Measurements from ENCODE around the gene RNU7-1. TPM values are rescaled to one million over a fixed set of nuclear protein-coding genes. Genes with fewer than 3 reads are reported as not detected.
A peak's percentile ranks its signal among the peaks of the same experiment; 100 is the strongest.

The RNU7-1 gene
- total and polyA plus RNA-seq, 10 of the 15 experiments (the other 5 are each of a cell fraction or from before 2014, with no cell fraction given) = not detected

- TF ChIP-seq CBX5 (IDR thresholded peaks at IDR 0.05; ENCODE audit: low read depth) (no peak), YBX1 (IDR thresholded peaks at IDR 0.05) (no peak), KLF5 (IDR thresholded peaks at IDR 0.05; ENCODE audit: partially characterized antibody) (no peak), NBN (IDR thresholded peaks at IDR 0.05) (0 out of 2 replicates have a peak, but pooled peaks have one; percentile 18), RAD21 (IDR thresholded peaks at IDR 0.05; ENCODE audit: insufficient read depth, low read depth, low read length) (peak; percentile 76), NFXL1 (IDR thresholded peaks at IDR 0.05; ENCODE audit: borderline replicate concordance) (no peak), YY1 (IDR thresholded peaks at IDR 0.05; ENCODE audit: low read depth, low read length) (peak; percentile 60), E2F4 (IDR thresholded peaks at IDR 0.05; ENCODE audit: low read depth, low read length) (no peak), ZBED1 (IDR thresholded peaks at IDR 0.05; ENCODE audit: borderline replicate concordance) (no peak; the same call in 1 of the 2 replicates), ZNF24 (IDR thresholded peaks at IDR 0.05) (no peak), ASH2L (IDR thresholded peaks at IDR 0.05; ENCODE audit: borderline replicate concordance, low read depth) (no peak), MTA2 (IDR thresholded peaks at IDR 0.05; ENCODE audit: low read depth) (no peak), NR2C2 (IDR thresholded peaks at IDR 0.05; ENCODE audit: borderline replicate concordance, control insufficient read depth, insufficient read length, low read depth) (no peak), TARDBP (IDR thresholded peaks at IDR 0.05; ENCODE audit: borderline replicate concordance) (0 out of 2 replicates have a peak, but pooled peaks have one; percentile 18), ZNF622 (IDR thresholded peaks at IDR 0.05) (no peak), STAT3 (IDR thresholded peaks at IDR 0.05; ENCODE audit: low read depth, low read length) (no peak), ZNF207 (IDR thresholded peaks at IDR 0.05; ENCODE audit: borderline replicate concordance) (no peak), TCF12 (IDR thresholded peaks at IDR 0.05; ENCODE audit: low read depth, low read length) (no peak), CREM (IDR thresholded peaks at IDR 0.05; ENCODE audit: low read depth) (no peak), TCF3 (IDR thresholded peaks at IDR 0.05; ENCODE audit: borderline replicate concordance, insufficient read depth, low read depth, low read length) (no peak), ZZZ3 (IDR thresholded peaks at IDR 0.05; ENCODE audit: control insufficient read depth, insufficient read length, low read depth) (no peak), SMARCA5 (IDR thresholded peaks at IDR 0.05) (peak; percentile 73), ZBTB40 (IDR thresholded peaks at IDR 0.05; ENCODE audit: borderline replicate concordance) (no peak), WRNIP1 (IDR thresholded peaks at IDR 0.05; ENCODE audit: borderline replicate concordance, low read depth, low read length) (no peak), RAD51 (IDR thresholded peaks at IDR 0.05) (no peak)
- TF ChIP-seq, protein P1, sequence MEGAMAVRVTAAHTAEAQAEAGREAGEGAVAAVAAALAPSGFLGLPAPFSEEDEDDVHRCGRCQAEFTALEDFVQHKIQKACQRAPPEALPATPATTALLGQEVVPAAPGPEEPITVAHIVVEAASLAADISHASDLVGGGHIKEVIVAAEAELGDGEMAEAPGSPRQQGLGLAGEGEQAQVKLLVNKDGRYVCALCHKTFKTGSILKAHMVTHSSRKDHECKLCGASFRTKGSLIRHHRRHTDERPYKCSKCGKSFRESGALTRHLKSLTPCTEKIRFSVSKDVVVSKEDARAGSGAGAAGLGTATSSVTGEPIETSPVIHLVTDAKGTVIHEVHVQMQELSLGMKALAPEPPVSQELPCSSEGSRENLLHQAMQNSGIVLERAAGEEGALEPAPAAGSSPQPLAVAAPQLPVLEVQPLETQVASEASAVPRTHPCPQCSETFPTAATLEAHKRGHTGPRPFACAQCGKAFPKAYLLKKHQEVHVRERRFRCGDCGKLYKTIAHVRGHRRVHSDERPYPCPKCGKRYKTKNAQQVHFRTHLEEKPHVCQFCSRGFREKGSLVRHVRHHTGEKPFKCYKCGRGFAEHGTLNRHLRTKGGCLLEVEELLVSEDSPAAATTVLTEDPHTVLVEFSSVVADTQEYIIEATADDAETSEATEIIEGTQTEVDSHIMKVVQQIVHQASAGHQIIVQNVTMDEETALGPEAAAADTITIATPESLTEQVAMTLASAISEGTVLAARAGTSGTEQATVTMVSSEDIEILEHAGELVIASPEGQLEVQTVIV (IDR thresholded peaks at IDR 0.05; ENCODE audit: borderline replicate concordance, partially characterized antibody) = no peak
Observed at GRCh38 chr12:6960593-6961277, 17.1 kb downstream of the RNU7-1 start (continued).

All from GM12878 (cell line).